GM23338 (cell line): ENCODE results near the gene DISP3. TPM values are rescaled to one million over a fixed set of nuclear protein-coding genes. Genes with fewer than 3 reads are reported as not detected.

ENCODE experiments used
- ATAC-seq: fragments of 200-7000 bp; cut with Tn5 transposase; 3 replicates; pipeline ENCODE4 v1.9.1; 2020
- DNase-seq: peaks from one replicate; pipeline ENCODE4 v3.0.0-alpha.2; 2015; ENCODE audit warnings: low spot score
- H2AFZ ChIP-seq: fragments of 200-600 bp; sonication (generic); 2 replicates; pipeline ENCODE4 v1.8.0; 2016; ENCODE audit warnings: antibody characterized with exemption, mild to moderate bottlenecking, moderate library complexity
- H3F3A ChIP-seq: fragments of 200-600 bp; sonication (generic); replicated peaks from 2 replicates; pipeline ENCODE4 v1.8.0; 2017; ENCODE audit warnings: antibody characterized with exemption, mixed run types, low read depth
- H3K27ac ChIP-seq: fragments of 200-600 bp; sonication (generic); 2 replicates; pipeline ENCODE4 v1.6.1; 2016; ENCODE audit warnings: low read depth
- H3K27me3 ChIP-seq: fragments of 200-600 bp; sonication (generic); 2 replicates; pipeline ENCODE4 v1.8.0; 2016; ENCODE audit warnings: mild to moderate bottlenecking, mixed run types, moderate library complexity; ENCODE audit not compliant: insufficient read depth
- H3K36me3 ChIP-seq: fragments of 200-600 bp; sonication (generic); 2 replicates; pipeline ENCODE4 v1.8.0; 2016; ENCODE audit warnings: mild to moderate bottlenecking; ENCODE audit not compliant: insufficient read depth
- H3K4me1 ChIP-seq: fragments of 200-600 bp; sonication (generic); 2 replicates; pipeline ENCODE4 v1.8.0; 2016; ENCODE audit warnings: mild to moderate bottlenecking, moderate library complexity; ENCODE audit not compliant: insufficient read depth
- H3K4me2 ChIP-seq: fragments of 200-600 bp; sonication (generic); 2 replicates; pipeline ENCODE4 v1.7.1; 2017; ENCODE audit warnings: mixed run types
- H3K4me3 ChIP-seq: fragments of 200-600 bp; sonication (generic); 2 replicates; pipeline ENCODE4 v1.6.1; 2016; ENCODE audit warnings: mixed run types
- H3K79me2 ChIP-seq: fragments of 200-600 bp; sonication (generic); replicated peaks from 2 replicates; pipeline ENCODE4 v1.8.0; 2017; ENCODE audit warnings: mild to moderate bottlenecking; ENCODE audit not compliant: insufficient read depth
- H3K9me2 ChIP-seq: fragments of 200-600 bp; sonication (generic); 2 replicates; pipeline ENCODE4 v1.8.0; 2017; ENCODE audit not compliant: insufficient read depth
- H4K20me1 ChIP-seq: fragments of 200-600 bp; sonication (generic); replicated peaks from 2 replicates; pipeline ENCODE4 v1.8.0; 2017; ENCODE audit warnings: mild to moderate bottlenecking; ENCODE audit not compliant: insufficient read depth
- H3K27ac Mint-ChIP-seq: 2 replicates; pipeline ENCODE4 v1.8.0; 2020; ENCODE audit warnings: inconsistent platforms, mild to moderate bottlenecking, moderate library complexity, mixed read lengths
- H3K27me3 Mint-ChIP-seq: 3 replicates; pipeline ENCODE4 v1.8.0; 2022; ENCODE audit warnings: low read depth, mild to moderate bottlenecking, moderate library complexity, mixed read lengths, inconsistent platforms; ENCODE audit not compliant: insufficient read depth, poor library complexity
- H3K36me3 Mint-ChIP-seq: 3 replicates; pipeline ENCODE4 v1.8.0; 2021; ENCODE audit warnings: low read depth, mild to moderate bottlenecking, inconsistent platforms, moderate library complexity, mixed read lengths
- H3K4me1 Mint-ChIP-seq: 3 replicates; pipeline ENCODE4 v1.8.0; 2020; ENCODE audit warnings: mild to moderate bottlenecking, inconsistent platforms, mixed read lengths
- H3K4me3 Mint-ChIP-seq: 3 replicates; pipeline ENCODE4 v1.8.0; 2021; ENCODE audit warnings: moderate library complexity, mild to moderate bottlenecking, inconsistent platforms, mixed read lengths
- H3K9me3 Mint-ChIP-seq: 3 replicates; pipeline ENCODE4 v1.8.0; 2020; ENCODE audit warnings: moderate library complexity, mild to moderate bottlenecking, inconsistent platforms, mixed read lengths
- CREB1 ChIP-seq: fragments of 250-450 bp; sonication (Bioruptor Pico); IDR thresholded peaks from 2 replicates; pipeline ENCODE4 v1.5.0; 2020; ENCODE audit warnings: low read depth, mild to moderate bottlenecking, moderate library complexity
- ETS1 ChIP-seq: IDR thresholded peaks from 2 replicates; pipeline ENCODE4 v1.6.1; 2016; ENCODE audit warnings: antibody characterized with exemption
- EZH2 ChIP-seq: fragments of 200-600 bp; sonication (generic); IDR thresholded peaks from one replicate; pipeline ENCODE4 v1.8.0; 2017; ENCODE audit warnings: antibody characterized with exemption, mild to moderate bottlenecking, low read depth; ENCODE audit not compliant: unreplicated experiment
- EZH2phosphoT487 ChIP-seq: fragments of 200-600 bp; sonication (generic); IDR thresholded peaks from one replicate; pipeline ENCODE4 v1.8.1; 2018; ENCODE audit warnings: antibody characterized with exemption; ENCODE audit not compliant: unreplicated experiment
- JUNB ChIP-seq: IDR thresholded peaks from one replicate; pipeline ENCODE4 v1.6.1; 2016; ENCODE audit warnings: antibody characterized with exemption; ENCODE audit not compliant: unreplicated experiment
- NANOG ChIP-seq: IDR thresholded peaks from 2 replicates; pipeline ENCODE4 v1.6.1; 2016; ENCODE audit warnings: antibody characterized with exemption, borderline replicate concordance
- POLR2AphosphoS5 ChIP-seq: IDR thresholded peaks from 2 replicates; pipeline ENCODE4 v1.6.1; 2016; ENCODE audit warnings: antibody characterized with exemption, low read depth
- REST ChIP-seq: IDR thresholded peaks from one replicate; pipeline ENCODE4 v1.6.1; 2018; ENCODE audit warnings: antibody characterized with exemption; ENCODE audit not compliant: unreplicated experiment
- STAT1 ChIP-seq: IDR thresholded peaks from one replicate; pipeline ENCODE4 v1.6.1; 2016; ENCODE audit warnings: antibody characterized with exemption; ENCODE audit not compliant: unreplicated experiment
- ZNF114 ChIP-seq: fragments of 250-450 bp; sonication (Bioruptor Pico); IDR thresholded peaks from 2 replicates; pipeline ENCODE4 v1.5.0; 2020; ENCODE audit warnings: mild to moderate bottlenecking, moderate library complexity
- ZNF331 ChIP-seq: fragments of 250-450 bp; sonication (Bioruptor Pico); IDR thresholded peaks from 2 replicates; pipeline ENCODE4 v1.5.0; 2020; ENCODE audit warnings: low read depth, mild to moderate bottlenecking, moderate library complexity
- polyA plus RNA-seq: library from polyadenylated mRNA; unstranded; fragments of >200 nt; fragmentation: Nextera tagmentation; extraction: Ambion mirVana; gene quantifications from 2 replicates; pipeline ENCODE4 v1.2.1, GENCODE V29; 2016
- total RNA-seq: library from RNA; depleted of rRNA; stranded (reverse); fragments of >200 nt; shearing (Covaris generic); gene quantifications from 2 replicates; pipeline ENCODE4 v1.2.3, GENCODE V29; 2014
- TF ChIP-seq, protein P1 (sequence below), 2 experiments: fragments of 200-600 bp in 1 of 2; sonication (generic) in 1 of 2; conservative IDR thresholded peaks; 2 replicates each; pipeline versions ENCODE4 v1.5.1 to v1.6.1; 2016 to 2017; ENCODE audit warnings: antibody characterized with exemption in 2 of 2, low read depth in 2 of 2, mild to moderate bottlenecking in 2 of 2, moderate library complexity in 1 of 2

The DISP3 gene
- total and polyA plus RNA-seq, 2 experiments from 2014 or later: 3.2 to 11.1 TPM

DNA sequence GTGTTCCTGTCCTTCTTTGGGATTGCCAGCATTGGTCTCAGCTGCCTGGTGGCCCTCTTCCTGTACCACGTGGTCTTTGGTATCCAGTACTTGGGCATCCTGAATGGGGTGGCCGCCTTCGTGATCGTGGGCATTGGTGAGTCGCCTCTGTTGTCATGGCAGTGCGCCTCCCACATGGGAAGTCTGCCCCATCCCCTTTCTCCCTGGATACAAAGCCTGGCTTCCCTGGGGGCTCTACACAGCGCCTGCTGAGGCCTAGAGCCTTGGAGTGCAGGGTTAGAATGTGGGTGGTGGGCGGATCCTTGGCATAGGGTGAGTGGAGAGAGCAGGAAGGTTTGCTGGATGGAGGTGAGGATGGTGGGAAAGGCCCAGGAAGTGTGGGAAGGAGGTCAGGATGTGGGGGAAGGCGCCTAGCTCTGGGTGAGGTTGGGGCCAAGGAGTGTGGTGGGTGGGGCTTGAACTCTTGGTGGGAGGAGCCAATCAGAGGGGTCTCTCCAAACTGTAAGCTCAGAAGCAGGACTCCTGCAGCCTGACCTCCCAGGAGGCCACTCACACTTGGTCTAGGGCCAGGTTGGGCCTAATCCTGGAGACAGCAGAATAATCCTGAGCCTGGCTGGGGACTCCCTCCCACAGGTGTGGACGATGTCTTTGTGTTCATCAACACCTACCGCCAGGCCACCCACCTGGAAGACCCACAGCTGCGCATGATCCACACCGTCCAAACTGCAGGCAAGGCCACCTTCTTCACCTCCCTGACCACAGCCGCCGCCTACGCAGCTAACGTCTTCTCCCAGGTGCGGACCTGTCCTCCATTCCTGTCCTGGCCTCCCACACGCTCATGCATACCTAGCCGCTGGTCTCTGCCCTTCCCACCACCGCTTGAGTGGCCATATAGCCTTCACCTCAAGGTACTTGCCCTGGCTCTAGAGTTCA is 36.7 kb downstream of the DISP3 start (continued):
- TF ChIP-seq REST (no peak), JUNB (no peak), ETS1 (no peak), NANOG (no peak), ZNF331 (CRISPR knock-in tag) (no peak), POLR2AphosphoS5 (no peak), EZH2 (no peak), ZNF114 (CRISPR knock-in tag) (no peak)
- TF ChIP-seq, protein P1, sequence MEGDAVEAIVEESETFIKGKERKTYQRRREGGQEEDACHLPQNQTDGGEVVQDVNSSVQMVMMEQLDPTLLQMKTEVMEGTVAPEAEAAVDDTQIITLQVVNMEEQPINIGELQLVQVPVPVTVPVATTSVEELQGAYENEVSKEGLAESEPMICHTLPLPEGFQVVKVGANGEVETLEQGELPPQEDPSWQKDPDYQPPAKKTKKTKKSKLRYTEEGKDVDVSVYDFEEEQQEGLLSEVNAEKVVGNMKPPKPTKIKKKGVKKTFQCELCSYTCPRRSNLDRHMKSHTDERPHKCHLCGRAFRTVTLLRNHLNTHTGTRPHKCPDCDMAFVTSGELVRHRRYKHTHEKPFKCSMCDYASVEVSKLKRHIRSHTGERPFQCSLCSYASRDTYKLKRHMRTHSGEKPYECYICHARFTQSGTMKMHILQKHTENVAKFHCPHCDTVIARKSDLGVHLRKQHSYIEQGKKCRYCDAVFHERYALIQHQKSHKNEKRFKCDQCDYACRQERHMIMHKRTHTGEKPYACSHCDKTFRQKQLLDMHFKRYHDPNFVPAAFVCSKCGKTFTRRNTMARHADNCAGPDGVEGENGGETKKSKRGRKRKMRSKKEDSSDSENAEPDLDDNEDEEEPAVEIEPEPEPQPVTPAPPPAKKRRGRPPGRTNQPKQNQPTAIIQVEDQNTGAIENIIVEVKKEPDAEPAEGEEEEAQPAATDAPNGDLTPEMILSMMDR (conservative IDR thresholded peaks at IDR 0.05; ENCODE audit: low read depth in 2 of 2): no peak

- no peak overlapping the region for H3K27ac ChIP-seq
- peaks cover 16% of the 10 kb centered on the region for H3K27me3 Mint-ChIP-seq
- ATAC-seq (no peak), DNase-seq (no peak)
- no peaks in the 10 kb centered on the region for H3K4me1 ChIP-seq
- no peaks in the 10 kb centered on the region for H3K9me2 ChIP-seq
- peaks cover 28% of the 10 kb centered on the region for H3K36me3 Mint-ChIP-seq
- H2AFZ ChIP-seq: no peak overlapping the region
- H3K9me3 Mint-ChIP-seq: peaks cover 6% of the 10 kb centered on the region; the same call in 2 of the 3 replicates
- H3K4me1 Mint-ChIP-seq: peaks cover 9% of the 10 kb centered on the region; the same call in 1 of the 3 replicates
- H3K27ac Mint-ChIP-seq: no peak overlapping the region
- H3K79me2 ChIP-seq: no peaks in the 10 kb centered on the region
- H4K20me1 ChIP-seq: no peaks in the 10 kb centered on the region
- H3K36me3 ChIP-seq: no peaks in the 10 kb centered on the region; the same call in 1 of the 2 replicates
- H3K4me3 Mint-ChIP-seq: no peak overlapping the region
- no peak overlapping the region for H3K4me2 ChIP-seq
- no peak for TF ChIP-seq EZH2phosphoT487
- no peak for TF ChIP-seq CREB1 (CRISPR knock-in tag)
- no peak for TF ChIP-seq ZNF331 (CRISPR knock-in tag)
- no peak for TF ChIP-seq JUNB
- no peak for TF ChIP-seq STAT1
- H3K27me3 ChIP-seq: no peaks in the 10 kb centered on the region
- no peak overlapping the region for H3K4me3 ChIP-seq
- H3F3A ChIP-seq: no peaks in the 10 kb centered on the region
Measured at GRCh38 chr1:11516961-11517635, 38.1 kb downstream of the DISP3 start.
